B cell (primary cell): Measurements from ENCODE around the gene HSPB9. TPM values are rescaled to one million over a fixed set of nuclear protein-coding genes. Genes with fewer than 3 reads are reported as not detected.

Source experiments
- ATAC-seq: fragments of 200-7000 bp; cut with Tn5 transposase; one replicate; pipeline ENCODE4 v1.10.0; 2021; ENCODE audit warnings: low read depth, mild to moderate bottlenecking, moderate number of reproducible peaks, moderate library complexity
- CTCF ChIA-PET: fragments of 350-600 bp; sonication (Branson Sonifier 250); formaldehyde crosslinking; loops from one replicate; lab custom pipeline; 2021; ENCODE audit warnings: antibody characterized with exemption, inconsistent platforms; lab: Charles Lee
- POLR2A ChIA-PET: fragments of 350-600 bp; sonication (Branson Sonifier 250); formaldehyde crosslinking; loops from one replicate; lab custom pipeline; 2021; ENCODE audit warnings: antibody characterized with exemption; lab: Charles Lee
- DNase-seq: peaks from one replicate; pipeline ENCODE4 v3.0.0; 2013
- H2AFZ ChIP-seq: 2 replicates; pipeline ENCODE4 v1.6.1; 2012; ENCODE audit warnings: mild to moderate bottlenecking, low read depth, low read length; ENCODE audit not compliant: insufficient read depth, poor library complexity, severe bottlenecking
- H3K27ac ChIP-seq, 2 donors: 1 replicate in 1 of 2; 2 replicates in 1 of 2; pipeline ENCODE4 v1.5.1; 2012 to 2013; ENCODE audit warnings: low read length in 2 of 2, mild to moderate bottlenecking in 2 of 2, moderate library complexity in 1 of 2
- H3K27me3 ChIP-seq, 4 experiments: fragments of 200-600 bp in 1 of 4; sonication (generic) in 1 of 4; replicated peaks in 1 of 4; 1 replicate in 2 of 4; 2 replicates in 2 of 4; pipeline versions ENCODE4 v1.6.1 to v1.7.0; 2013 to 2016; ENCODE audit warnings: low read length in 3 of 4, mild to moderate bottlenecking in 2 of 4, mixed read lengths in 1 of 4, moderate library complexity in 1 of 4; ENCODE audit not compliant: insufficient read depth in 4 of 4, control insufficient read depth in 3 of 4; ENCODE audit errors: control extremely low read depth in 1 of 4
- H3K36me3 ChIP-seq, 2 experiments: replicated peaks in 1 of 2; 1 replicate in 1 of 2; 2 replicates in 1 of 2; pipeline versions ENCODE4 v1.6.1 to v1.7.1; 2013; ENCODE audit warnings: low read length in 1 of 2; ENCODE audit not compliant: insufficient read depth in 2 of 2, control insufficient read depth in 1 of 2; ENCODE audit errors: control extremely low read depth in 1 of 2, extremely low read depth in 1 of 2
- H3K4me1 ChIP-seq, 2 donors: fragments of 200-600 bp in 1 of 2; sonication (generic) in 1 of 2; 1 replicate in 1 of 2; 2 replicates in 1 of 2; pipeline versions ENCODE4 v1.5.1 to v1.6.1; 2013 to 2017; ENCODE audit warnings: low read length in 2 of 2; ENCODE audit not compliant: control insufficient read depth in 2 of 2, insufficient read depth in 2 of 2
- H3K4me2 ChIP-seq: replicated peaks from 2 replicates; pipeline ENCODE3; 2012; ENCODE audit warnings: mild to moderate bottlenecking, low read depth, low read length; ENCODE audit not compliant: poor library complexity, severe bottlenecking
- H3K4me3 ChIP-seq, 5 experiments: fragments of 200-600 bp in 1 of 5; sonication (generic) in 1 of 5; 1 replicate in 3 of 5; 2 replicates in 2 of 5; pipeline versions ENCODE4 v1.5.1 to v1.7.0; 2011 to 2016; ENCODE audit warnings: low read length in 4 of 5, mild to moderate bottlenecking in 4 of 5, low read depth in 2 of 5, control low read depth in 1 of 5, moderate library complexity in 1 of 5; ENCODE audit not compliant: insufficient read depth in 1 of 5; ENCODE audit errors: control extremely low read depth in 1 of 5, extremely low read depth in 1 of 5
- H3K79me2 ChIP-seq: fragments of 200-600 bp; sonication (generic); one replicate; pipeline ENCODE4 v1.6.0; 2016; ENCODE audit warnings: low read length; ENCODE audit not compliant: control insufficient read depth, insufficient read depth
- H3K9ac ChIP-seq: fragments of 200-600 bp; sonication (generic); 2 replicates; pipeline ENCODE4 v1.6.1; 2017; ENCODE audit warnings: mild to moderate bottlenecking, low read length, moderate library complexity
- H3K9me3 ChIP-seq, 3 donors: one replicate each; pipeline versions ENCODE4 v1.6.1 to v1.7.1; 2013; ENCODE audit warnings: low read length in 2 of 3; ENCODE audit not compliant: control insufficient read depth in 2 of 3, insufficient read depth in 1 of 3; ENCODE audit errors: control extremely low read depth in 1 of 3
- H4K20me1 ChIP-seq: 2 replicates; pipeline ENCODE4 v1.6.0; 2012; ENCODE audit warnings: mild to moderate bottlenecking, low read length; ENCODE audit not compliant: insufficient read depth, control insufficient read depth, poor library complexity, severe bottlenecking
- H3K27ac Mint-ChIP-seq: one replicate; pipeline ENCODE4 v1.8.0; 2021; ENCODE audit warnings: mixed read lengths
- H3K27me3 Mint-ChIP-seq: one replicate; pipeline ENCODE4 v1.8.0; 2021; ENCODE audit warnings: mixed read lengths
- H3K4me1 Mint-ChIP-seq: one replicate; pipeline ENCODE4 v1.8.0; 2021; ENCODE audit warnings: mixed read lengths
- H3K4me3 Mint-ChIP-seq: one replicate; pipeline ENCODE4 v1.8.0; 2021; ENCODE audit warnings: mixed read lengths
- H3K9me3 Mint-ChIP-seq: one replicate; pipeline ENCODE4 v1.8.0; 2022; ENCODE audit warnings: mixed read lengths; ENCODE audit not compliant: insufficient read depth
- EZH2 ChIP-seq: IDR thresholded peaks from 2 replicates; pipeline ENCODE4 v1.6.1; 2012; ENCODE audit warnings: borderline replicate concordance, low read depth, mild to moderate bottlenecking, moderate library complexity, low read length; ENCODE audit not compliant: insufficient read depth, poor library complexity, severe bottlenecking
- WGBS: methylation state at CpG from one replicate; pipeline ENCODE4 v1.1.5; 2013; ENCODE audit warnings: missing lambda C conversion rate; ENCODE audit not compliant: insufficient coverage; 5-methylcytosine and 5-hydroxymethylcytosine counted together
- intact Hi-C: fragments of 100-400 bp; cut with micrococcal nuclease; formaldehyde crosslinking; loops from one replicate; pipeline ENCODE4 v1.10.0; 2022
- polyA plus RNA-seq: library from polyadenylated mRNA; depleted of rRNA; stranded (reverse); fragments of >200 nt; gene quantifications from 2 replicates; pipeline ENCODE4 v1.2.3, GENCODE V29; 2012
- total RNA-seq, 2 donors: library from RNA; stranded (reverse); fragments of 120-200 nt in 1 of 2; gene quantifications; 1 replicate in 1 of 2; 2 replicates in 1 of 2; pipeline versions ENCODE4 v1.2.3 to v1.2.4, GENCODE V29; 2013 to 2022
- TF ChIP-seq, protein P1 (sequence below): fragments of 200-600 bp; IDR thresholded peaks from one replicate; pipeline ENCODE4 v1.8.0; 2022; ENCODE audit warnings: antibody characterized with exemption, mild to moderate bottlenecking

Gene HSPB9
- total and polyA plus RNA-seq, 2 donors (not counting 1 experiment from before 2014, with no cell fraction given): 0.09 TPM; not detected in 1

- H3K79me2 ChIP-seq: no peaks in the 10 kb centered on the region
- H4K20me1 ChIP-seq: no peaks in the 10 kb centered on the region
- H3K9me3 ChIP-seq: no peaks in the 10 kb centered on the region
- Mint-ChIP-seq H3K27me3 (no peaks in the 10 kb centered on the region), H3K9me3 (no peaks in the 10 kb centered on the region), H3K4me3 (no peak overlapping the region), H3K4me1 (peaks cover 1% of the 10 kb centered on the region), H3K27ac (no peak overlapping the region)
- no peak for ATAC-seq
- intact Hi-C loops: no loop called here
- H3K4me1 ChIP-seq: no peaks in the 10 kb centered on the region
- H2AFZ ChIP-seq: no peak overlapping the region
- POLR2A ChIA-PET: no interaction called here
- H3K27ac ChIP-seq: no peak overlapping the region
- no peak overlapping the region for H3K9ac ChIP-seq
- no peak for TF ChIP-seq EZH2
- TF ChIP-seq, protein P1, sequence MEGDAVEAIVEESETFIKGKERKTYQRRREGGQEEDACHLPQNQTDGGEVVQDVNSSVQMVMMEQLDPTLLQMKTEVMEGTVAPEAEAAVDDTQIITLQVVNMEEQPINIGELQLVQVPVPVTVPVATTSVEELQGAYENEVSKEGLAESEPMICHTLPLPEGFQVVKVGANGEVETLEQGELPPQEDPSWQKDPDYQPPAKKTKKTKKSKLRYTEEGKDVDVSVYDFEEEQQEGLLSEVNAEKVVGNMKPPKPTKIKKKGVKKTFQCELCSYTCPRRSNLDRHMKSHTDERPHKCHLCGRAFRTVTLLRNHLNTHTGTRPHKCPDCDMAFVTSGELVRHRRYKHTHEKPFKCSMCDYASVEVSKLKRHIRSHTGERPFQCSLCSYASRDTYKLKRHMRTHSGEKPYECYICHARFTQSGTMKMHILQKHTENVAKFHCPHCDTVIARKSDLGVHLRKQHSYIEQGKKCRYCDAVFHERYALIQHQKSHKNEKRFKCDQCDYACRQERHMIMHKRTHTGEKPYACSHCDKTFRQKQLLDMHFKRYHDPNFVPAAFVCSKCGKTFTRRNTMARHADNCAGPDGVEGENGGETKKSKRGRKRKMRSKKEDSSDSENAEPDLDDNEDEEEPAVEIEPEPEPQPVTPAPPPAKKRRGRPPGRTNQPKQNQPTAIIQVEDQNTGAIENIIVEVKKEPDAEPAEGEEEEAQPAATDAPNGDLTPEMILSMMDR: no peak
- H3K36me3 ChIP-seq: no peaks in the 10 kb centered on the region
- WGBS: 99% methylated on average over 27 of the region's 29 CpGs
- H3K4me3 ChIP-seq: no peak overlapping the region
- H3K4me2 ChIP-seq: no peak overlapping the region
- no peak for DNase-seq
- no peaks in the 10 kb centered on the region for H3K27me3 ChIP-seq
- CTCF ChIA-PET: no interaction called here
Observed at GRCh38 chr17:42169351-42169750, 46.7 kb downstream of the HSPB9 start.

DNA sequence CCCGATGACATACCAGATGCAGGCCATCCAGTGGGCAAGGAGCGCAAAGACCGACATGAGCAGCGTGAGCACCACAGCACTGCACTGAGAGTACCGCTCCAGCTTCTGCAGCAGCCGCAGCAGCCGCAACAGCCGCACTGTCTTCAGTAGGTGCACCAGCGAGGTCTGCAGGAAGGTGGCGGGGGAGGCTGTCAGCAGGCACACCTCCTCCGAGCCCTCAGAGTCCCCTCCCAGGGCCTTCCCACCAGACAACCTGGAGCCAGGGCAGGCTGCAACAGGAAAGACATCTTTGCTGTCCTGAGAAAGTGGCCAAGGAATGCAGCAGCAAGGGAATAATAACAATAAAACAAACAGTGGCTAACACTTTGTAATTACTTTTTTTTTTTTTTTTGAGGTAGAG lies 49.2 kb downstream of the HSPB9 start:
- H3K27me3 Mint-ChIP-seq: no peaks in the 10 kb centered on the region
- H3K4me3 ChIP-seq: no peak overlapping the region
- no peaks in the 10 kb centered on the region for H3K9me3 ChIP-seq
- TF ChIP-seq, protein P1: no peak
- TF ChIP-seq EZH2: no peak
- CTCF ChIA-PET: interaction anchor here (0.6 kb wide), 2 partner anchors 126 to 234 kb away, joined by 3 to 4 read pairs; no protein-coding TSS in a partner anchor
- no peak overlapping the region for H3K4me3 Mint-ChIP-seq
- no peak overlapping the region for H3K27ac Mint-ChIP-seq
- H4K20me1 ChIP-seq: no peaks in the 10 kb centered on the region
- no peak overlapping the region for H2AFZ ChIP-seq
- no peak overlapping the region for H3K9ac ChIP-seq
- 97% methylated on average over 11 of the region's 11 CpGs for WGBS
- ATAC-seq (no peak), DNase-seq (no peak)
- H3K27me3 ChIP-seq: no peaks in the 10 kb centered on the region
- no peak overlapping the region for H3K4me2 ChIP-seq
- POLR2A ChIA-PET: no interaction called here
- H3K4me1 ChIP-seq: no peaks in the 10 kb centered on the region
- no peaks in the 10 kb centered on the region for H3K36me3 ChIP-seq
- H3K9me3 Mint-ChIP-seq: no peaks in the 10 kb centered on the region
- H3K4me1 Mint-ChIP-seq: peaks cover 1% of the 10 kb centered on the region
- no peaks in the 10 kb centered on the region for H3K79me2 ChIP-seq
- intact Hi-C loops: no loop called here
- no peak overlapping the region for H3K27ac ChIP-seq

Other genes starting within 250 kb of the HSPB9 start
- gene ACLY, start 203.9 kb upstream of the HSPB9 start, total RNA-seq: 85.3 and 91.5 TPM in 2 replicates
- gene ACLY, start 203.9 kb upstream of the HSPB9 start, polyA plus RNA-seq: 33.3 and 40.2 TPM in 2 replicates
- 0.27 and 0.56 TPM in 2 replicates for gene ODAD4, start 192.2 kb upstream of the HSPB9 start, total RNA-seq
- gene ODAD4, start 192.2 kb upstream of the HSPB9 start, polyA plus RNA-seq: not detected in 2 replicates
- gene CNP, start 156.0 kb upstream of the HSPB9 start, total RNA-seq: 45.2 and 59.0 TPM in 2 replicates
- 15.9 and 19.0 TPM in 2 replicates for gene CNP, start 156.0 kb upstream of the HSPB9 start, polyA plus RNA-seq
- gene DNAJC7, start 105.4 kb upstream of the HSPB9 start, total RNA-seq: 150 and 152 TPM in 2 replicates
- gene DNAJC7, start 105.4 kb upstream of the HSPB9 start, polyA plus RNA-seq: 22.0 and 25.8 TPM in 2 replicates
- 22.0 and 23.7 TPM in 2 replicates for gene NKIRAS2, start 102.7 kb upstream of the HSPB9 start, total RNA-seq
- gene NKIRAS2, start 102.7 kb upstream of the HSPB9 start, polyA plus RNA-seq: 21.4 and 29.2 TPM in 2 replicates
- gene C17orf113, start 72.2 kb upstream of the HSPB9 start, total RNA-seq: 2.1 TPM in 2 replicates
- 0.66 and 1.2 TPM in 2 replicates for gene C17orf113, start 72.2 kb upstream of the HSPB9 start, polyA plus RNA-seq
- 0.78 and 1.1 TPM in 2 replicates for gene ZNF385C, start 24.3 kb upstream of the HSPB9 start, total RNA-seq
- 0.33 and 0.40 TPM in 2 replicates for gene ZNF385C, start 24.3 kb upstream of the HSPB9 start, polyA plus RNA-seq
- gene DHX58, start 10.1 kb upstream of the HSPB9 start, total RNA-seq: 34.6 and 39.7 TPM in 2 replicates
- 31.6 and 57.6 TPM in 2 replicates for gene DHX58, start 10.1 kb upstream of the HSPB9 start, polyA plus RNA-seq
- 61.6 and 66.3 TPM in 2 replicates for gene KAT2A, start 1.4 kb upstream of the HSPB9 start, total RNA-seq
- 155 TPM in 2 replicates for gene KAT2A, start 1.4 kb upstream of the HSPB9 start, polyA plus RNA-seq
- 79.9 and 81.9 TPM in 2 replicates for gene RAB5C, start 32.2 kb downstream of the HSPB9 start, total RNA-seq
- 110 and 143 TPM in 2 replicates for gene RAB5C, start 32.2 kb downstream of the HSPB9 start, polyA plus RNA-seq
- gene KCNH4, start 58.3 kb downstream of the HSPB9 start, total RNA-seq: 0.51 and 0.62 TPM in 2 replicates
- 0.65 and 1.0 TPM in 2 replicates for gene KCNH4, start 58.3 kb downstream of the HSPB9 start, polyA plus RNA-seq
- not detected in 2 replicates for gene HCRT, start 62.6 kb downstream of the HSPB9 start, total RNA-seq
- not detected in 2 replicates for gene HCRT, start 62.6 kb downstream of the HSPB9 start, polyA plus RNA-seq
- 41.5 and 41.9 TPM in 2 replicates for gene GHDC, start 71.7 kb downstream of the HSPB9 start, total RNA-seq
- 48.6 and 65.4 TPM in 2 replicates for gene GHDC, start 71.7 kb downstream of the HSPB9 start, polyA plus RNA-seq
- gene STAT5B, start 153.6 kb downstream of the HSPB9 start, total RNA-seq: 95.7 and 103 TPM in 2 replicates
- 70.0 and 89.3 TPM in 2 replicates for gene STAT5B, start 153.6 kb downstream of the HSPB9 start, polyA plus RNA-seq
- 104 and 110 TPM in 2 replicates for gene STAT5A, start 165.7 kb downstream of the HSPB9 start, total RNA-seq
- gene STAT5A, start 165.7 kb downstream of the HSPB9 start, polyA plus RNA-seq: 48.8 and 63.0 TPM in 2 replicates